WTC11 (cell line): ENCODE measurements around the gene MAGEA8. TPM values are rescaled to one million over a fixed set of nuclear protein-coding genes. Genes with fewer than 3 reads are reported as not detected.

Source experiments
- ATAC-seq: fragments of 200-7000 bp; cut with Tn5 transposase; 2 replicates; pipeline ENCODE4 v1.10.0; 2021; ENCODE audit warnings: mild to moderate bottlenecking, moderate library complexity
- Bru-seq: library from RNA; stranded (reverse); fragments of 400-500 nt; gene quantifications from one replicate; lab custom pipeline; 2021; lab: Mats Ljungman, UMichigan
- CTCF ChIA-PET: fragments of 300-600 bp; sonication (Branson Sonifier 250); formaldehyde crosslinking; loops from one replicate; lab custom pipeline; 2021; ENCODE audit warnings: antibody characterized with exemption; lab: Charles Lee
- POLR2A ChIA-PET: fragments of 350-600 bp; sonication (Branson Sonifier 250); formaldehyde crosslinking; loops from one replicate; lab custom pipeline; 2021; ENCODE audit warnings: antibody characterized with exemption; lab: Charles Lee
- DNase-seq: peaks from one replicate; pipeline ENCODE4 v3.0.0; 2021; ENCODE audit warnings: low spot score
- H3K27ac Mint-ChIP-seq: 2 replicates; pipeline ENCODE4 v1.8.0; 2021; ENCODE audit warnings: mixed read lengths
- H3K27me3 Mint-ChIP-seq: 2 replicates; pipeline ENCODE4 v1.8.0; 2021; ENCODE audit warnings: low read depth, mild to moderate bottlenecking, moderate library complexity, mixed read lengths
- H3K36me3 Mint-ChIP-seq: 2 replicates; pipeline ENCODE4 v1.8.0; 2021; ENCODE audit warnings: mixed read lengths
- H3K4me1 Mint-ChIP-seq: 2 replicates; pipeline ENCODE4 v1.8.0; 2022; ENCODE audit warnings: mixed read lengths
- H3K4me3 Mint-ChIP-seq: 2 replicates; pipeline ENCODE4 v1.8.0; 2021; ENCODE audit warnings: mild to moderate bottlenecking, moderate library complexity, mixed read lengths
- H3K9me3 Mint-ChIP-seq: 2 replicates; pipeline ENCODE4 v1.8.0; 2021; ENCODE audit warnings: mixed read lengths
- CREM ChIP-seq: sonication (generic); formaldehyde crosslinking; IDR thresholded peaks from 2 replicates; pipeline ENCODE4 v1.8.1; 2022; ENCODE audit warnings: mild to moderate bottlenecking, missing genetic modification reagents, moderate library complexity
- ELF4 ChIP-seq: sonication (generic); formaldehyde crosslinking; IDR thresholded peaks from 2 replicates; pipeline ENCODE4 v1.8.1; 2022; ENCODE audit warnings: low read depth, mild to moderate bottlenecking, moderate library complexity, missing genetic modification reagents
- FOXK1 ChIP-seq: sonication (generic); formaldehyde crosslinking; IDR thresholded peaks from 2 replicates; pipeline ENCODE4 v1.8.0; 2022; ENCODE audit warnings: mild to moderate bottlenecking, moderate library complexity, missing genetic modification reagents
- KAT7 ChIP-seq: sonication (generic); formaldehyde crosslinking; IDR thresholded peaks from 2 replicates; pipeline ENCODE4 v1.8.1; 2023; ENCODE audit warnings: missing genetic modification reagents, mild to moderate bottlenecking, borderline replicate concordance
- MXD4 ChIP-seq: fragments of 250-450 bp; sonication (Bioruptor Pico); IDR thresholded peaks from 2 replicates; pipeline ENCODE4 v1.8.0; 2021; ENCODE audit warnings: mild to moderate bottlenecking, moderate library complexity, borderline replicate concordance
- MYBL2 ChIP-seq: sonication (generic); formaldehyde crosslinking; IDR thresholded peaks from 2 replicates; pipeline ENCODE4 v1.8.1; 2023; ENCODE audit warnings: mild to moderate bottlenecking, moderate library complexity, missing genetic modification reagents
- NR3C1 ChIP-seq: sonication (generic); formaldehyde crosslinking; conservative IDR thresholded peaks from 2 replicates; pipeline ENCODE4 v1.8.1; 2023; ENCODE audit warnings: low read depth, mild to moderate bottlenecking, missing genetic modification reagents
- RORB ChIP-seq: fragments of 250-450 bp; sonication (Bioruptor Pico); IDR thresholded peaks from 2 replicates; pipeline ENCODE4 v1.9.0; 2021; ENCODE audit warnings: mild to moderate bottlenecking
- SMAD3 ChIP-seq: sonication (generic); formaldehyde crosslinking; IDR thresholded peaks from 2 replicates; pipeline ENCODE4 v1.8.0; 2022; ENCODE audit warnings: missing genetic modification reagents, mild to moderate bottlenecking, borderline replicate concordance
- SMAD4 ChIP-seq: sonication (generic); formaldehyde crosslinking; IDR thresholded peaks from 2 replicates; pipeline ENCODE4 v1.8.0; 2022; ENCODE audit warnings: mild to moderate bottlenecking, missing genetic modification reagents
- SOX15 ChIP-seq: fragments of 250-450 bp; sonication (Bioruptor Pico); IDR thresholded peaks from 2 replicates; pipeline ENCODE4 v1.9.0; 2021; ENCODE audit warnings: mild to moderate bottlenecking
- TEAD4 ChIP-seq: sonication (generic); formaldehyde crosslinking; IDR thresholded peaks from 2 replicates; pipeline ENCODE4 v1.8.0; 2022; ENCODE audit warnings: mild to moderate bottlenecking, missing genetic modification reagents
- ZNF219 ChIP-seq: sonication (generic); formaldehyde crosslinking; IDR thresholded peaks from 2 replicates; pipeline ENCODE4 v1.8.0; 2023; ENCODE audit warnings: missing genetic modification reagents, mild to moderate bottlenecking, borderline replicate concordance
- ZNF263 ChIP-seq: sonication (generic); formaldehyde crosslinking; IDR thresholded peaks from 2 replicates; pipeline ENCODE4 v1.8.1; 2022; ENCODE audit warnings: low read depth, mild to moderate bottlenecking, moderate library complexity, missing genetic modification reagents
- ZNF396 ChIP-seq: fragments of 250-450 bp; sonication (Bioruptor Pico); IDR thresholded peaks from 2 replicates; pipeline ENCODE4 v1.8.0; 2021; ENCODE audit warnings: mild to moderate bottlenecking, moderate library complexity, borderline replicate concordance
- long read RNA-seq, 3 experiments: library from RNA in 1 of 3; library from capped mRNA in 1 of 3; library from polyadenylated mRNA in 1 of 3; unstranded in 2 of 3; stranded (forward) in 1 of 3; transcript quantifications; one replicate each; pipeline ENCODE4 v2.0.0, GENCODE V29; 2021
- total RNA-seq: library from RNA; stranded (reverse); gene quantifications from 3 replicates; pipeline ENCODE4 v1.2.3, GENCODE V29; 2021
- TF ChIP-seq, protein P1 (sequence below): fragments of 200-600 bp; IDR thresholded peaks from 2 replicates; pipeline ENCODE4 v1.8.0; 2022; ENCODE audit warnings: antibody characterized with exemption
- TF ChIP-seq, protein P2 (sequence below): sonication (generic); formaldehyde crosslinking; IDR thresholded peaks from 2 replicates; pipeline ENCODE4 v1.8.0; 2022; ENCODE audit warnings: mild to moderate bottlenecking, missing genetic modification reagents
- TF ChIP-seq, protein P3 (sequence below): fragments of 250-450 bp; sonication (Bioruptor Pico); IDR thresholded peaks from 2 replicates; pipeline ENCODE4 v1.9.0; 2021; ENCODE audit warnings: mild to moderate bottlenecking
- TF ChIP-seq, protein P4 (sequence below): sonication (generic); formaldehyde crosslinking; conservative IDR thresholded peaks from 2 replicates; pipeline ENCODE4 v1.8.1; 2022; ENCODE audit warnings: mild to moderate bottlenecking, missing genetic modification reagents
- TF ChIP-seq, protein P5 (sequence below): sonication (generic); formaldehyde crosslinking; IDR thresholded peaks from 2 replicates; pipeline ENCODE4 v1.8.1; 2023; ENCODE audit warnings: mild to moderate bottlenecking, missing genetic modification reagents
- TF ChIP-seq, protein P6 (sequence below): sonication (generic); formaldehyde crosslinking; IDR thresholded peaks from 2 replicates; pipeline ENCODE4 v1.8.0; 2022; ENCODE audit warnings: mild to moderate bottlenecking, missing genetic modification reagents
- TF ChIP-seq, protein P7 (sequence below): sonication (generic); formaldehyde crosslinking; conservative IDR thresholded peaks from 2 replicates; pipeline ENCODE4 v1.8.1; 2023; ENCODE audit warnings: mild to moderate bottlenecking, low read depth, missing genetic modification reagents, moderate library complexity

The MAGEA8 gene, protein sequence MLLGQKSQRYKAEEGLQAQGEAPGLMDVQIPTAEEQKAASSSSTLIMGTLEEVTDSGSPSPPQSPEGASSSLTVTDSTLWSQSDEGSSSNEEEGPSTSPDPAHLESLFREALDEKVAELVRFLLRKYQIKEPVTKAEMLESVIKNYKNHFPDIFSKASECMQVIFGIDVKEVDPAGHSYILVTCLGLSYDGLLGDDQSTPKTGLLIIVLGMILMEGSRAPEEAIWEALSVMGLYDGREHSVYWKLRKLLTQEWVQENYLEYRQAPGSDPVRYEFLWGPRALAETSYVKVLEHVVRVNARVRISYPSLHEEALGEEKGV
- not detected in 3 replicates for total RNA-seq
- Bru-seq, nascent RNA = not detected
- long read RNA-seq, experiment 1 = 0 reads
- long read RNA-seq, experiment 2 = 0 reads
- long read RNA-seq, experiment 3 = 0 reads

DNA sequence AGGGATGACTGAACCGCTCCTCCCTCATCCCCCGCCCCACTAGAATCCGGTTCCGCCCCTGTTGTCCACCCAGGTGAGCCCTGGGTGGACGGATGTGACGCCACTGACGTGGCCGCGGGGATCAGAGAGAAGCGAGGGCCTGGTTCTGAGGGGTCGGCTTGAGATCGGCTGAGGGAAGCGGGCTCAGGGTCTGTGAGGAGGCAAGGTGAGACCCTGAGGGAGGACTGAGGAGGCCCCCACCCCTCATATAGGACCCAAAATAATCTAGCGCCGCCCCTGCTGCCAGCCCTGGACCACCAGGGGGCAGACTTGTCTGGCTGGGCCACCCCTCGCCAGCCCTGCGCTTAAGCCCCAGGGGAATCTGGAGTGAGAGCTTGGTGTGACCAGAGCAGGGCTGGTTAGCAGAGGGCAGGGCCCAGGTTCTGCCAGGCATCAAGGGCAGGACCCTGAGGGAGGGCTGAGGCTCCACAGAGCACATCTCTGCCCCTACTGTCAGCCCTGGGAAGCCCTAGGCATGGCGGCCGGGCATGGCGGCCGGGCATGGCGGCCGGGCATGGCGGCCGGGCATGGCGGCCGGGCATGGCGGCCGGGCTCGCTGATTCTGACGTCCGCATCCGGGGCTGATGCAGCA is at the start of gene MAGEA8:
Gene MAGEA8 (plus strand): TSS at position 103 of the 631 bp plus-strand sequence. CDS start 3,090 bp downstream, outside the sequence.
- DNase-seq (peak; percentile 55), ATAC-seq (peak; percentile 94)
- H3K36me3 Mint-ChIP-seq = no peaks in the 10 kb centered on the region
- H3K9me3 Mint-ChIP-seq = no peaks in the 10 kb centered on the region
- H3K27ac Mint-ChIP-seq = no peak within 1 kb of the TSS
- no peak within 1 kb of the TSS for H3K4me3 Mint-ChIP-seq
- POLR2A ChIA-PET = no interaction called here
- H3K4me1 Mint-ChIP-seq = no peaks in the 10 kb centered on the region
- H3K27me3 Mint-ChIP-seq = no peaks in the 10 kb centered on the region; the same call in 1 of the 2 replicates
- TF ChIP-seq, protein P1, sequence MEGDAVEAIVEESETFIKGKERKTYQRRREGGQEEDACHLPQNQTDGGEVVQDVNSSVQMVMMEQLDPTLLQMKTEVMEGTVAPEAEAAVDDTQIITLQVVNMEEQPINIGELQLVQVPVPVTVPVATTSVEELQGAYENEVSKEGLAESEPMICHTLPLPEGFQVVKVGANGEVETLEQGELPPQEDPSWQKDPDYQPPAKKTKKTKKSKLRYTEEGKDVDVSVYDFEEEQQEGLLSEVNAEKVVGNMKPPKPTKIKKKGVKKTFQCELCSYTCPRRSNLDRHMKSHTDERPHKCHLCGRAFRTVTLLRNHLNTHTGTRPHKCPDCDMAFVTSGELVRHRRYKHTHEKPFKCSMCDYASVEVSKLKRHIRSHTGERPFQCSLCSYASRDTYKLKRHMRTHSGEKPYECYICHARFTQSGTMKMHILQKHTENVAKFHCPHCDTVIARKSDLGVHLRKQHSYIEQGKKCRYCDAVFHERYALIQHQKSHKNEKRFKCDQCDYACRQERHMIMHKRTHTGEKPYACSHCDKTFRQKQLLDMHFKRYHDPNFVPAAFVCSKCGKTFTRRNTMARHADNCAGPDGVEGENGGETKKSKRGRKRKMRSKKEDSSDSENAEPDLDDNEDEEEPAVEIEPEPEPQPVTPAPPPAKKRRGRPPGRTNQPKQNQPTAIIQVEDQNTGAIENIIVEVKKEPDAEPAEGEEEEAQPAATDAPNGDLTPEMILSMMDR = peak; percentile 46
- no peak for TF ChIP-seq TEAD4 (CRISPR knock-in tag)
- TF ChIP-seq, protein P2, sequence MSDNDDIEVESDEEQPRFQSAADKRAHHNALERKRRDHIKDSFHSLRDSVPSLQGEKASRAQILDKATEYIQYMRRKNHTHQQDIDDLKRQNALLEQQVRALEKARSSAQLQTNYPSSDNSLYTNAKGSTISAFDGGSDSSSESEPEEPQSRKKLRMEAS = no peak
- TF ChIP-seq FOXK1 (CRISPR knock-in tag) = no peak
- no peak for TF ChIP-seq ELF4 (CRISPR knock-in tag)
- no peak for TF ChIP-seq RORB
- TF ChIP-seq, protein P3, sequence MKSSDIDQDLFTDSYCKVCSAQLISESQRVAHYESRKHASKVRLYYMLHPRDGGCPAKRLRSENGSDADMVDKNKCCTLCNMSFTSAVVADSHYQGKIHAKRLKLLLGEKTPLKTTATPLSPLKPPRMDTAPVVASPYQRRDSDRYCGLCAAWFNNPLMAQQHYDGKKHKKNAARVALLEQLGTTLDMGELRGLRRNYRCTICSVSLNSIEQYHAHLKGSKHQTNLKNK (CRISPR knock-in tag) = no peak
- TF ChIP-seq ZNF263 (CRISPR knock-in tag) = peak; percentile 67
- TF ChIP-seq KAT7 (CRISPR knock-in tag) = no peak
- no peak for TF ChIP-seq NR3C1 (CRISPR knock-in tag)
- TF ChIP-seq, all 79 proteins: peak for 2
- CTCF ChIA-PET = interaction anchor here (0.7 to 2.0 kb wide), 4 partner anchors 15 to 283 kb away, joined by 3 to 14 read pairs (median 6); partner anchors contain the start of gene EOLA2

DNA sequence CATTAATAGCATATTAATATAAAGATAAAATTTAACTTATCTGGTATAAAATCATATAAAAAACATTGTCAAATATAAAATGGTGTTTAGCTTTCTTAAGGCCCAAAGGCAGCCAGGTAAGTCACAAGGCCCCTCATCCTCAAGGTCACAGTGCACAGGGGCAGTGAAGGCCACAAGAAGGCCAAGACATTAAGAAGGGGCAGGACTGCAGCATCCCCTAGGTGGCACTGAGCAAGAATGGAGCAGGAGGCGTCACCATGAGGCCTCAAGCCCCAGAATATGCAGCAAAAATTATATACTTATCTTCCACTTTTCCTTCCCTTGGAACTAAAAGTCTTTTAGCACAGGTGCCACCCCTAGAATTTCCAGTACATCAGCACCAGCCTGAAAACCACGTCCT is 49.5 kb upstream of the MAGEA8 start:
- POLR2A ChIA-PET = no interaction called here
- no peak overlapping the region for H3K27ac Mint-ChIP-seq
- no peaks in the 10 kb centered on the region for H3K9me3 Mint-ChIP-seq
- H3K4me1 Mint-ChIP-seq = peaks cover 79% of the 10 kb centered on the region
- DNase-seq = peak; percentile 14
- ATAC-seq = peak; percentile 49
- 0 out of 2 replicates have a peak, but pooled peaks cover 2% of the 10 kb centered on the region for H3K27me3 Mint-ChIP-seq
- CTCF ChIA-PET = no interaction called here
- H3K4me3 Mint-ChIP-seq = no peak overlapping the region
- H3K36me3 Mint-ChIP-seq = no peaks in the 10 kb centered on the region
- TF ChIP-seq CREM (CRISPR knock-in tag) = no peak
- no peak for TF ChIP-seq ZNF396 (CRISPR knock-in tag)
- no peak for TF ChIP-seq SMAD4 (CRISPR knock-in tag)
- no peak for TF ChIP-seq ZNF219 (CRISPR knock-in tag)
- TF ChIP-seq, protein P4, sequence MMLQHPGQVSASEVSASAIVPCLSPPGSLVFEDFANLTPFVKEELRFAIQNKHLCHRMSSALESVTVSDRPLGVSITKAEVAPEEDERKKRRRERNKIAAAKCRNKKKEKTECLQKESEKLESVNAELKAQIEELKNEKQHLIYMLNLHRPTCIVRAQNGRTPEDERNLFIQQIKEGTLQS (CRISPR knock-in tag) = no peak
- TF ChIP-seq, protein P5, sequence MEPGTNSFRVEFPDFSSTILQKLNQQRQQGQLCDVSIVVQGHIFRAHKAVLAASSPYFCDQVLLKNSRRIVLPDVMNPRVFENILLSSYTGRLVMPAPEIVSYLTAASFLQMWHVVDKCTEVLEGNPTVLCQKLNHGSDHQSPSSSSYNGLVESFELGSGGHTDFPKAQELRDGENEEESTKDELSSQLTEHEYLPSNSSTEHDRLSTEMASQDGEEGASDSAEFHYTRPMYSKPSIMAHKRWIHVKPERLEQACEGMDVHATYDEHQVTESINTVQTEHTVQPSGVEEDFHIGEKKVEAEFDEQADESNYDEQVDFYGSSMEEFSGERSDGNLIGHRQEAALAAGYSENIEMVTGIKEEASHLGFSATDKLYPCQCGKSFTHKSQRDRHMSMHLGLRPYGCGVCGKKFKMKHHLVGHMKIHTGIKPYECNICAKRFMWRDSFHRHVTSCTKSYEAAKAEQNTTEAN = no peak
- no peak for TF ChIP-seq SOX15 (CRISPR knock-in tag)
- no peak for TF ChIP-seq MYBL2
- no peak for TF ChIP-seq SMAD3 (CRISPR knock-in tag)
- TF ChIP-seq, protein P6, sequence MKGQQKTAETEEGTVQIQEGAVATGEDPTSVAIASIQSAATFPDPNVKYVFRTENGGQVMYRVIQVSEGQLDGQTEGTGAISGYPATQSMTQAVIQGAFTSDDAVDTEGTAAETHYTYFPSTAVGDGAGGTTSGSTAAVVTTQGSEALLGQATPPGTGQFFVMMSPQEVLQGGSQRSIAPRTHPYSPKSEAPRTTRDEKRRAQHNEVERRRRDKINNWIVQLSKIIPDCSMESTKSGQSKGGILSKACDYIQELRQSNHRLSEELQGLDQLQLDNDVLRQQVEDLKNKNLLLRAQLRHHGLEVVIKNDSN = no peak
- no peak for TF ChIP-seq MXD4
- TF ChIP-seq, protein P7, sequence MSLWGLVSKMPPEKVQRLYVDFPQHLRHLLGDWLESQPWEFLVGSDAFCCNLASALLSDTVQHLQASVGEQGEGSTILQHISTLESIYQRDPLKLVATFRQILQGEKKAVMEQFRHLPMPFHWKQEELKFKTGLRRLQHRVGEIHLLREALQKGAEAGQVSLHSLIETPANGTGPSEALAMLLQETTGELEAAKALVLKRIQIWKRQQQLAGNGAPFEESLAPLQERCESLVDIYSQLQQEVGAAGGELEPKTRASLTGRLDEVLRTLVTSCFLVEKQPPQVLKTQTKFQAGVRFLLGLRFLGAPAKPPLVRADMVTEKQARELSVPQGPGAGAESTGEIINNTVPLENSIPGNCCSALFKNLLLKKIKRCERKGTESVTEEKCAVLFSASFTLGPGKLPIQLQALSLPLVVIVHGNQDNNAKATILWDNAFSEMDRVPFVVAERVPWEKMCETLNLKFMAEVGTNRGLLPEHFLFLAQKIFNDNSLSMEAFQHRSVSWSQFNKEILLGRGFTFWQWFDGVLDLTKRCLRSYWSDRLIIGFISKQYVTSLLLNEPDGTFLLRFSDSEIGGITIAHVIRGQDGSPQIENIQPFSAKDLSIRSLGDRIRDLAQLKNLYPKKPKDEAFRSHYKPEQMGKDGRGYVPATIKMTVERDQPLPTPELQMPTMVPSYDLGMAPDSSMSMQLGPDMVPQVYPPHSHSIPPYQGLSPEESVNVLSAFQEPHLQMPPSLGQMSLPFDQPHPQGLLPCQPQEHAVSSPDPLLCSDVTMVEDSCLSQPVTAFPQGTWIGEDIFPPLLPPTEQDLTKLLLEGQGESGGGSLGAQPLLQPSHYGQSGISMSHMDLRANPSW (CRISPR knock-in tag) = no peak
